Measurements from ENCODE around the gene KLHL29. TPM values are rescaled to one million over a fixed set of nuclear protein-coding genes. Genes with fewer than 3 reads are reported as not detected.
A peak's percentile ranks its signal among the peaks of the same experiment; 100 is the strongest.
"Not testable (repeated sequence)": the region's sequence is repeated elsewhere in the genome, so short reads cannot be mapped to it uniquely, and the experiment has no call there.

The KLHL29 gene
- total RNA-seq, result 10.6 and 14.7 TPM in 2 replicates

DNA sequence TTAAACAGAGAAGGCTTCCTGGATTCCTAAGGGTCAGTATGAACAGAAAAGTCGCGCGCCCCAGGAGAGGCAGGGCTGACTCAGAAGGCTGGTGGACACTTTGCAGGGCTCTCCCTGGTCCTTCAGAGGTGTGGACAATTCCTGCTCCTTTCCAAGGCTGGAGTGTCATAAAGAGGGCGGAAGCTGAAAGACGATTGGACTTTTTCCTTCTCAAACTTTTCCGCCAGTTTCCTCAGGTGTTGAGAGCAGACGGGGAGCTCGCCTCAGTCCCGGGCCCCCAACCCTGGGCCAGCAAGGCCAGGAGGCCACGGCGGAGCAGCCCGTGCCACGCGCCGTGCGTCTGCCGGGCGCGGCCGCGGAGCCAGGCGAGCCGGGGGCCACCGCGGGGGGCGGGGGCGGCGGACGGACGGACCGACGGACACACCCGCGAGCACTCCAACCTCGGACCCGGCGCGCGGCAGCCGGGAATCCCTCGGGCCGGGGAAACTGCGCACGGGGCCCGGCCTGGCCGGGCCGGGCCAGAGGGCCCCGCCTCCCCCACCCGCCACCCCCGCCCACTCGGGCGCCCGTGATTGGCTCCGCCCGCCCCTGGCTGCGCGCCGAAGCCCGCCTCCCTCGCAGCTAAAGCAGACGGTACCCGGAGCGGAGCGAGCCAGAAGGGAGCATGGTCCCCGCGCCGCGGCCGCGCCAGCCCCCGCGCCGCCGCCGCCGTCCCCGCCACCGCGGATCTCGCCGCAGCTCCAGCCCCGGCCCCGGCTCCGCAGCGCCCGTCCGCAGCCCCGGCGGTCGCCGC lies at the start of gene KLHL29:
Gene KLHL29 (plus strand): TSS at position 629 of the 793 bp plus-strand sequence. CDS start 177,018 bp downstream, outside the sequence.
- H3K4me3 ChIP-seq (ENCODE audit: low read depth, low read length), result peak within 1 kb of the TSS; percentile 59
- DNase-seq (ENCODE audit: low read depth), result peak; percentile 63
- TF ChIP-seq, protein P1, sequence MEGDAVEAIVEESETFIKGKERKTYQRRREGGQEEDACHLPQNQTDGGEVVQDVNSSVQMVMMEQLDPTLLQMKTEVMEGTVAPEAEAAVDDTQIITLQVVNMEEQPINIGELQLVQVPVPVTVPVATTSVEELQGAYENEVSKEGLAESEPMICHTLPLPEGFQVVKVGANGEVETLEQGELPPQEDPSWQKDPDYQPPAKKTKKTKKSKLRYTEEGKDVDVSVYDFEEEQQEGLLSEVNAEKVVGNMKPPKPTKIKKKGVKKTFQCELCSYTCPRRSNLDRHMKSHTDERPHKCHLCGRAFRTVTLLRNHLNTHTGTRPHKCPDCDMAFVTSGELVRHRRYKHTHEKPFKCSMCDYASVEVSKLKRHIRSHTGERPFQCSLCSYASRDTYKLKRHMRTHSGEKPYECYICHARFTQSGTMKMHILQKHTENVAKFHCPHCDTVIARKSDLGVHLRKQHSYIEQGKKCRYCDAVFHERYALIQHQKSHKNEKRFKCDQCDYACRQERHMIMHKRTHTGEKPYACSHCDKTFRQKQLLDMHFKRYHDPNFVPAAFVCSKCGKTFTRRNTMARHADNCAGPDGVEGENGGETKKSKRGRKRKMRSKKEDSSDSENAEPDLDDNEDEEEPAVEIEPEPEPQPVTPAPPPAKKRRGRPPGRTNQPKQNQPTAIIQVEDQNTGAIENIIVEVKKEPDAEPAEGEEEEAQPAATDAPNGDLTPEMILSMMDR (IDR thresholded peaks at IDR 0.05; ENCODE audit: insufficient read depth, low read depth, low read length), result no peak

DNA sequence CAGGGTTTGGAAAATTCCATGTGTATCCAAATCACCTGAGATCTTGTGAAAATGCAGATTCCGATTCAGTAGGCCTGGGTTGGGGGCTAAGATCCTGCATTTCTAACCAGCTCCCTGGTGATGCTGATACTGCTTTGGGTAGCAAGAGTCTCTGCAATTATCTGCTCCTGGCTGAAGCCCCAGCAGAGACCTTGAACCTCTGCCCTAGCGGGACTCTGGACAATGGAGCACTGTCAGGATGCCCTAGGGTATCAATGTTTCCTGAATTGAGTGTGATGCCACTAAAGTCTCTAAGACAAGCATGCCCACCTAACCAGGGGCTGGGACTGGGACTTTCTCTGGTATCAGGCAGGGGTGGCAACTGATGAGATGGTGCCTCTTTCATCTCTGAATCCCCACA lies 49.4 kb upstream of the KLHL29 start:
- TF ChIP-seq, protein P1 (IDR thresholded peaks at IDR 0.05; ENCODE audit: insufficient read depth, low read depth, low read length), result no peak
- no peak overlapping the region for H3K4me3 ChIP-seq (ENCODE audit: low read depth, low read length)
- DNase-seq (ENCODE audit: low read depth), result no peak

DNA sequence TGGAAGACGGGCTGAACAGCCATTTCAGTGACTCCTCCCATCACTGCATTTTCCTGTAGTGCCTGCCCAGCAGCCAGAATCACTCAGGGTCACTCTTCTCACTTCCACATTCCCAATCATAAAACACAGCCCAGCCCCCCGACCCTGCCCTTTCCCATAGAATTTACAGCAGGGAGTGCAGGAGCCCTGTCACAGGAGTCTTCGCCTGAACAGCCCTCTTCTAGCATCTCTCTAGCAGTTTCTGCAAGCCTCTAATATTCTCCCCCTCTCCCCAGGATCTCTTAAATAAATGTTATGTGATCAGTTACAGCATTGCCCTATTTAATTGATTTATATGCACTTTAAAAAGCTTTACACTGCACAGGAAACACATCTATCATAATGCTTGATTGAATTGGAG lies 42.9 kb upstream of the KLHL29 start:
- H3K4me3 ChIP-seq (ENCODE audit: low read depth, low read length), result no peak overlapping the region
- no peak for DNase-seq (ENCODE audit: low read depth)
- TF ChIP-seq, protein P1 (IDR thresholded peaks at IDR 0.05; ENCODE audit: insufficient read depth, low read depth, low read length), result no peak

DNA sequence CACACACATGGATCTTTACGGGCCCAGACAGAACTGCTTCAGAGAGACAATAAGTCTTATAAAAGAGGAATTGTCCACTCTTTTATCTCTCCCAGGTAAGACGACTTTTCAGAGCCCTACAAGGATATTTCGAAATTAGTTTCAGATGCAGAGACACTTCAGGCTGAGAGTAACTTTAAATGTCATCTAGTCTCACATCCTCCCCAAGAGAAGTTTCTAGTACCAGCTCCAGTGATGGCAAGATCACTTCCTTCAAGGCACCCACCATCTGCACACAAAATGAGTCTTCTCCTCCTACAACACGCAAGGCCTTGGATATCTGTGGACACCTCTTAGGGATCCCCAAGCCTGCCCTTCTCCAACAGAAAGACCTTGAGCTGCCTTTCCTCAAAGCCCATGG lies 39.0 kb upstream of the KLHL29 start:
- DNase-seq (ENCODE audit: low read depth), result no peak
- no peak overlapping the region for H3K4me3 ChIP-seq (ENCODE audit: low read depth, low read length)
- TF ChIP-seq, protein P1 (IDR thresholded peaks at IDR 0.05; ENCODE audit: insufficient read depth, low read depth, low read length), result no peak

DNA sequence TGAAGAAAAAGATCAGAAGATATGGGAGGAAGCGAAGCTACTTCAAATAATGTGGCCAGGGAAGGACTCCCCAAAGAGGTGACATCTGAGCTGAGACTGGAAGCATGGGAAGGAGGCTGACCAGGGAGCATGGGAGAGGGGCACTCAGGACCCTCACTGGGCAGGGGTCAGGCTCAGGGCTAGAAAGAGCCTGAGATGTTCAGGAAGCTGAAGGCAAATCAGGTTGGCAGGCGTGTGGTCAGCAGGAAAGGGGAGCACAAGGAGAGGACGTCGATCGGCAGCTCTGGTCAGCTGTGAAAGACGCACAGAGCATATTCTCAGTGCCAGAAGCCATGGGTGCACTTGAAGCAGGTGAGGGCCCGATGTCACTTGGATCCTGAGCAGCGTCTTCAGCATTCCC lies 38.2 kb upstream of the KLHL29 start:
- DNase-seq (ENCODE audit: low read depth), result no peak
- TF ChIP-seq, protein P1 (IDR thresholded peaks at IDR 0.05; ENCODE audit: insufficient read depth, low read depth, low read length), result no peak
- H3K4me3 ChIP-seq (ENCODE audit: low read depth, low read length), result no peak overlapping the region

DNA sequence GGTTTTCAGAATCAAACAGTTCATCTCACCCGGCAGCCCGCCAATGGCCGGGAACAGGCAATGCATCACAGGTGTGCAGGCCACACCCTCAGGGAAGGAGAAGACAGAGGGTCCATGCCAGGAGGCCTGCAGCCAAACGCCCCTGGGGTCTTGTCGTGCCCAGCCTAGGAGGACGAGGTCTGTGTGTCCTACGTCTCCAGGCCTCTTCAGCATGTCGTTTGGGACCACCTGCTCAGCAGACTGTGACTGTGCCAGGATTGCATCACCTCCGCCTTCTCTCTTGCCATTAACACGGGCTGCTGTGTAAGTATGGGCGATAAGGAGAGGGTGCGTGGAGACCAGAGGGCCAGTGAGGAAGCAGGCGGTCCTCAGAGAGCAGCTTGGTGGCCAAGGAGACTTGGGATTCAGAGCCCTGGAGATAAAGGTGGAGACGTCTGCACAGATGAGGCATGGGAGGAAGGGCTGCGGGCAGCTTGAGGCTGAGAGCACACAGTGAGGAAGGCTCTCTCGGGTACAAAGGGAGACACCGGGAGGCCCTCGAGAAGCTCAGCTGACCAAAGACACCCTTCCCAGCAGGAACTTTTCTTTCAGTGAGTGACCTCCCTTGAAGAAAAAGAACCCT lies 37.4 kb upstream of the KLHL29 start:
- H3K4me3 ChIP-seq (ENCODE audit: low read depth, low read length), result no peak overlapping the region
- DNase-seq (ENCODE audit: low read depth), result no peak
- TF ChIP-seq, protein P1 (IDR thresholded peaks at IDR 0.05; ENCODE audit: insufficient read depth, low read depth, low read length), result no peak

DNA sequence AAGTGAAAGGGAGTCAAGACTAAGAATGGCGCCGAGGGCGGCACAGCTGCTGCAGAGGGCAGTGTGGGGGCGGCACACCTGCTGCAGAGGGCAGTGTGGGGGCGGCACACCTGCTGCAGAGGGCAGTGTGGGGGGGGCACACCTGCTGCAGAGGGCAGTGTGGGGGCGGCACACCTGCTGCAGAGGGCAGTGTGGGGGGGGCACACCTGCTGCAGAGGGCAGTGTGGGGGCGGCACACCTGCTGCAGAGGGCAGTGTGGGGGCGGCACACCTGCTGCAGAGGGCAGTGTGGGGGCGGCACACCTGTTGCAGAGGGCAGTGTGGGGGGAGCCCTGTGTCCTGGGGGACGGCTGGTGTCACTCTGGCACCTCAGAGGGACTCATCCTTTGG lies 36.9 kb upstream of the KLHL29 start:
- not testable (repeated sequence) for H3K4me3 ChIP-seq (ENCODE audit: low read depth, low read length); DNase-seq (ENCODE audit: low read depth)

All from fibroblast of villous mesenchyme (primary cell).